Measurements from ENCODE around the gene FBLN2.

FBLN2 gene

DNA sequence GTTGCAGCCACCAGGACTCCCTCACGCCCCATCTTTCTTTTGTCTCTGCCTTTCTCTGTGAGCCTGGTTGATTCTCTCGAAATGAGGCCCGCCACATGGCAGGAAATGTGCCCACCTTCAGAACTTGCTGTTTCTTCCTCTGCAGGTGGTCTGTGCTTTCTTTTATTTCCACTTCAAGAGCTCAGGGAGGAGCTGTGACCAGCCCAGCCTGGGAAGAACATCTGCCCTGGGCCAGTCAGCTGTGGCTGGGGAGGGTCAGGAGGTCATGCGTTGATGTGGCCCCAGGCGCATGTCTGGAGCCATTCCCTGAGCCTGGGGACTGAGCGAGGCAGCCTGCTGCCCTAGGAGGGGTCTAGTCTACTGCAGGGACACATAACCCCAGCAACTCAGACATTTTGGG, 8.0 kb downstream of the FBLN2 start:
- TF ChIP-seq, protein P1, sequence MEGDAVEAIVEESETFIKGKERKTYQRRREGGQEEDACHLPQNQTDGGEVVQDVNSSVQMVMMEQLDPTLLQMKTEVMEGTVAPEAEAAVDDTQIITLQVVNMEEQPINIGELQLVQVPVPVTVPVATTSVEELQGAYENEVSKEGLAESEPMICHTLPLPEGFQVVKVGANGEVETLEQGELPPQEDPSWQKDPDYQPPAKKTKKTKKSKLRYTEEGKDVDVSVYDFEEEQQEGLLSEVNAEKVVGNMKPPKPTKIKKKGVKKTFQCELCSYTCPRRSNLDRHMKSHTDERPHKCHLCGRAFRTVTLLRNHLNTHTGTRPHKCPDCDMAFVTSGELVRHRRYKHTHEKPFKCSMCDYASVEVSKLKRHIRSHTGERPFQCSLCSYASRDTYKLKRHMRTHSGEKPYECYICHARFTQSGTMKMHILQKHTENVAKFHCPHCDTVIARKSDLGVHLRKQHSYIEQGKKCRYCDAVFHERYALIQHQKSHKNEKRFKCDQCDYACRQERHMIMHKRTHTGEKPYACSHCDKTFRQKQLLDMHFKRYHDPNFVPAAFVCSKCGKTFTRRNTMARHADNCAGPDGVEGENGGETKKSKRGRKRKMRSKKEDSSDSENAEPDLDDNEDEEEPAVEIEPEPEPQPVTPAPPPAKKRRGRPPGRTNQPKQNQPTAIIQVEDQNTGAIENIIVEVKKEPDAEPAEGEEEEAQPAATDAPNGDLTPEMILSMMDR (IDR thresholded peaks at IDR 0.05) = no peak
- no peaks in the 10 kb centered on the region for H3K9me3 Mint-ChIP-seq
- peaks cover 12% of the 10 kb centered on the region for H3K27me3 Mint-ChIP-seq (ENCODE audit: low read depth, poor library complexity)
- peaks cover 61% of the 10 kb centered on the region for H3K4me1 Mint-ChIP-seq
- no peaks in the 10 kb centered on the region for H3K36me3 Mint-ChIP-seq (ENCODE audit: low read depth)
- peak; percentile 39 for DNase-seq
- H3K27ac Mint-ChIP-seq = peak overlapping the region; percentile 75
- H3K4me3 Mint-ChIP-seq = peak overlapping the region; percentile 70

DNA sequence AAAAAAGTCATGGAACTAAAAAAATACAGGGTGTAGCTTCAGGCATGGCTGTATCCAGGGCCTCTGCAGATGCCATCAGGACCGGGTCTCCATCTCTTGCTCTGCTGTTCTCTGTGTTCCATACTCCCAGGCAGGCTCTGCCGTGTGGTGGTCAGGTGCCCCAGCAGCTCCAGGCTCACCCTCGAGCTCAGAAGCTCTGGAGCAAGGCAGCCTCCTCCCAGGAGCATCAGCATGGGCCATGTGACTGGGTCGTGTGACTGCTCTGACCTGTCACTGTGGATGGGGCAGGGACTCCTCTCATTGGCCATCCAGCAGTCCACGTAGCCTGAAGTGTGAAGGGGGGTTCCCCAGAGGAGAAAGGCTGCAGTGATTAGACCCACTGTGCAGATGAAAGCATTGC, 8.5 kb downstream of the FBLN2 start:
- H3K4me1 Mint-ChIP-seq = peaks cover 57% of the 10 kb centered on the region
- no peak overlapping the region for H3K4me3 Mint-ChIP-seq
- H3K27ac Mint-ChIP-seq = no peak overlapping the region
- no peaks in the 10 kb centered on the region for H3K9me3 Mint-ChIP-seq
- no peak for DNase-seq
- H3K27me3 Mint-ChIP-seq (ENCODE audit: low read depth, poor library complexity) = peaks cover 7% of the 10 kb centered on the region
- TF ChIP-seq, protein P1 (IDR thresholded peaks at IDR 0.05) = no peak
- H3K36me3 Mint-ChIP-seq (ENCODE audit: low read depth) = no peaks in the 10 kb centered on the region

DNA sequence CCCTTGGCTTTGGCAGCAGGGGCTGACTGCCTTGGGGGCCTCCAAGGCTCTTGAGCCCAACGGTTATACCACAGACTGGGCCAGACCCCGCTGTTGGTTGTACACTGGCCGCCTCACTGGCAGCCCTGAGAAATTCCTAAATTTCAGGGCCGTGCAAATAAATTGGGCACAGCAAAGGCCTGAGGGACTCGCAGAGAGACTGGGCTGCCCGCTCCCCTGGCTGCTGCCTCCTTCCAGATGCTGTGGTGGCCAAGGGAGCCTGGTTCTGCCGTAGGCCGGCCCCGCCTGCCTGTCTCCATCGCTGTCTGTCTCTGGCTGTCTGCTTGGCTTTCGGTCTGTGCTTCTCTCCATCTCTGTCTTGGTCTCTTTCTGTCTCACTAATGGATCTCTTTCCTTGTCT, 9.0 kb downstream of the FBLN2 start:
- no peaks in the 10 kb centered on the region for H3K36me3 Mint-ChIP-seq (ENCODE audit: low read depth)
- TF ChIP-seq, protein P1 (IDR thresholded peaks at IDR 0.05) = no peak
- H3K4me1 Mint-ChIP-seq = peaks cover 57% of the 10 kb centered on the region
- no peaks in the 10 kb centered on the region for H3K9me3 Mint-ChIP-seq
- no peak for DNase-seq
- no peak overlapping the region for H3K4me3 Mint-ChIP-seq
- no peak overlapping the region for H3K27ac Mint-ChIP-seq
- H3K27me3 Mint-ChIP-seq (ENCODE audit: low read depth, poor library complexity) = peaks cover 7% of the 10 kb centered on the region

DNA sequence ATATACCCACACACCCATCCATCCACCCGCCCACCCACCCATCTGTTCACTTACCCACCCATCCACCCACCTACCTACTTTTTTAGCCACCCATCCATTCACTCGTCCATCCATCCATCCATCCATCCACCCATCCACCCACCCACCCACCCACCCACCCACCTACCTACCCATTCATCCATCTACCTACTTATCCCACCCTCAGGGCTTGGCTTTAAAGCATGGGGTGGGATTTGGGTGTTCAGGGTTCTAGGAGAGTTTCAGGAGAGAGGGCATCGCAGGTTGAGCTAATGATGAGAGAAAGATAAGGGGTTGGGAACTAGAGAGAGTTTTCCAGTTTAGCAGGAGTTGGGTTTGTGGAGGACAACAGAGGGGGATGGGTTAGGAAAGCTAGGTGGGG, 9.7 kb downstream of the FBLN2 start:
- H3K9me3 Mint-ChIP-seq = no peaks in the 10 kb centered on the region
- H3K36me3 Mint-ChIP-seq (ENCODE audit: low read depth) = no peaks in the 10 kb centered on the region
- H3K4me3 Mint-ChIP-seq = no peak overlapping the region
- DNase-seq = no peak
- H3K27me3 Mint-ChIP-seq (ENCODE audit: low read depth, poor library complexity) = peaks cover 7% of the 10 kb centered on the region
- TF ChIP-seq, protein P1 (IDR thresholded peaks at IDR 0.05) = no peak
- H3K4me1 Mint-ChIP-seq = peaks cover 63% of the 10 kb centered on the region
- H3K27ac Mint-ChIP-seq = no peak overlapping the region

DNA sequence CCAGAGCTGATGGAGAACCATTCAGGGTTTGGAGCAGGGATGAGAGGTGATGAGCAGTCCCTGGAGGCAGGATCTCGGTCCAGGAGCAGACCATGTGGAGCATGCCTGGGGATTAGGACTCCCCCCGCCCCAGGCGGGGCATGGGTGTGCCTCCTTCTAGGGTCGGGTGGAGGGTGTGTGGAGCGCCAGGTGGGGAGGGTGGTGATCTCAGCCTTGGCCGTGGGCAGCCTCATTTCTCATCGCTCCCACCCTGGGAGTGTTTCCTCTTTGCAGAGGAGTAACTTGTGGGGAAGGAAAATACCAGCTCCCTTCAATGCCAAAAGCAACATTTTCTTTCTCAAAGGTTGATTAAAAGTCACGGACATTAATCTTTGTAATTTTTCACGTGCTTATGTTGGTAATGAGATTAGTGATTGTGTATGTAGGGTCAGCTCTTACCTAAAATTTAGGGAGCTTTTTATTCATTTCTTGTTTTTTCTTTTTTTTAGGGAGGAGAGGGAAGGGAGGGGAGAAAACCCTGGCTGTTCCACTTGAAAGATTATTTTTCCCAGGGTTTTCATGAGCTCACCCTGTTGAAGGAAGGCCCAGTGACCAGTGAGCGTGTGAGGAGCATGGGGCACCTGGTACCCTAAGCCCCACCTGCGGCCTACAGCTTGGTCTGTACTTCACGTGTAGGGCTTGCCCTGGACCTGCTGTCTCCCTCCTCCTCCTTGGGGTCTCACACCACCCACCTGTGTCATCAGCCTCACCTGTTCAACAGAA, 11.0 kb downstream of the FBLN2 start:
- no peaks in the 10 kb centered on the region for H3K36me3 Mint-ChIP-seq (ENCODE audit: low read depth)
- H3K27me3 Mint-ChIP-seq (ENCODE audit: low read depth, poor library complexity) = peaks cover 4% of the 10 kb centered on the region
- TF ChIP-seq, protein P1 (IDR thresholded peaks at IDR 0.05) = no peak
- H3K27ac Mint-ChIP-seq = peak overlapping the region; percentile 73
- no peaks in the 10 kb centered on the region for H3K9me3 Mint-ChIP-seq
- DNase-seq = no peak
- H3K4me3 Mint-ChIP-seq = no peak overlapping the region
- H3K4me1 Mint-ChIP-seq = peaks cover 68% of the 10 kb centered on the region

DNA sequence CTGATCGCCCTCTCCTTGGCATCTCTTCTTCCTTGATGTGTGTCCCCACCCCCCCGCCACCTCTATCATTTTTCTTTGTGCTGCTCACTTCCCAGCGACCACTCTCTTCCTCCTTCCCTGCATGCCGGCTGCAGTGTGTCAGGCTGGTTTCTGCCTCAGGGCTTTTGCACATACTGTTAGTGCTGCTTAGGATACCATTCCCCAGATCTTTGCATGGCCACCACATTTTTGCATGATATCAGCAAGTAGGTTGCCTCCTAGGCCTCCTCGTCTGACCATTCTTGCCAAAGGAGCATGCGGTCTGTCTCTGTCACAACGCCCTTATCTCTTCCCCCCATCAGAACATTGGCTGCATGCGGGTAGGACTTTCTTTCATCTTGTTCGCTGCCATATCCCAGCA, 12.5 kb downstream of the FBLN2 start:
- TF ChIP-seq, protein P1 (IDR thresholded peaks at IDR 0.05) = no peak
- Mint-ChIP-seq H3K36me3 (ENCODE audit: low read depth) (no peaks in the 10 kb centered on the region), H3K27ac (no peak overlapping the region), H3K27me3 (ENCODE audit: low read depth, poor library complexity) (peaks cover 4% of the 10 kb centered on the region), H3K4me3 (no peak overlapping the region), H3K9me3 (no peaks in the 10 kb centered on the region), H3K4me1 (peaks cover 76% of the 10 kb centered on the region)
- no peak for DNase-seq

All from nephron progenitor cell (in vitro differentiated cells).